T-helper 2 cell treated with Interferon-gamma antibody and Interleukin-4, amounts not matched to agents 5 μg/mL and 100 μg/mL, for 36 hours (primary cell): ENCODE results near the gene ZNF275.

Experiments used
- DNase-seq: peaks from one replicate; pipeline ENCODE4 v3.0.0; 2021; ENCODE audit warnings: low spot score
- H3K27ac Mint-ChIP-seq: one replicate; pipeline ENCODE4 v1.8.0; 2021; ENCODE audit warnings: mild to moderate bottlenecking, mixed read lengths
- H3K27me3 Mint-ChIP-seq: one replicate; pipeline ENCODE4 v1.8.0; 2021; ENCODE audit warnings: low read depth, mixed read lengths
- H3K36me3 Mint-ChIP-seq: one replicate; pipeline ENCODE4 v1.8.0; 2021; ENCODE audit warnings: low read depth, mixed read lengths
- H3K4me1 Mint-ChIP-seq: one replicate; pipeline ENCODE4 v1.8.0; 2021; ENCODE audit warnings: low read depth, mixed read lengths
- H3K4me3 Mint-ChIP-seq: one replicate; pipeline ENCODE4 v1.8.0; 2022; ENCODE audit warnings: mild to moderate bottlenecking, moderate library complexity, mixed read lengths
- H3K9me3 Mint-ChIP-seq: one replicate; pipeline ENCODE4 v1.8.0; 2021; ENCODE audit warnings: mixed read lengths

ZNF275 gene

GRCh38 chrX:153396320-153397195, 62.6 kb downstream of the ZNF275 start:
- Mint-ChIP-seq H3K27me3 (no peaks in the 10 kb centered on the region), H3K27ac (peak overlapping the region; percentile 49), H3K4me3 (no peak overlapping the region), H3K4me1 (peaks cover 18% of the 10 kb centered on the region), H3K9me3 (no peaks in the 10 kb centered on the region), H3K36me3 (no peaks in the 10 kb centered on the region)
- DNase-seq: no peak

GRCh38 chrX:153397256-153397960, 63.5 kb downstream of the ZNF275 start:
- no peak for DNase-seq
- no peak overlapping the region for H3K4me3 Mint-ChIP-seq
- H3K27ac Mint-ChIP-seq: no peak overlapping the region
- no peaks in the 10 kb centered on the region for H3K9me3 Mint-ChIP-seq
- H3K4me1 Mint-ChIP-seq: peaks cover 18% of the 10 kb centered on the region
- no peaks in the 10 kb centered on the region for H3K36me3 Mint-ChIP-seq
- H3K27me3 Mint-ChIP-seq: no peaks in the 10 kb centered on the region

DNA sequence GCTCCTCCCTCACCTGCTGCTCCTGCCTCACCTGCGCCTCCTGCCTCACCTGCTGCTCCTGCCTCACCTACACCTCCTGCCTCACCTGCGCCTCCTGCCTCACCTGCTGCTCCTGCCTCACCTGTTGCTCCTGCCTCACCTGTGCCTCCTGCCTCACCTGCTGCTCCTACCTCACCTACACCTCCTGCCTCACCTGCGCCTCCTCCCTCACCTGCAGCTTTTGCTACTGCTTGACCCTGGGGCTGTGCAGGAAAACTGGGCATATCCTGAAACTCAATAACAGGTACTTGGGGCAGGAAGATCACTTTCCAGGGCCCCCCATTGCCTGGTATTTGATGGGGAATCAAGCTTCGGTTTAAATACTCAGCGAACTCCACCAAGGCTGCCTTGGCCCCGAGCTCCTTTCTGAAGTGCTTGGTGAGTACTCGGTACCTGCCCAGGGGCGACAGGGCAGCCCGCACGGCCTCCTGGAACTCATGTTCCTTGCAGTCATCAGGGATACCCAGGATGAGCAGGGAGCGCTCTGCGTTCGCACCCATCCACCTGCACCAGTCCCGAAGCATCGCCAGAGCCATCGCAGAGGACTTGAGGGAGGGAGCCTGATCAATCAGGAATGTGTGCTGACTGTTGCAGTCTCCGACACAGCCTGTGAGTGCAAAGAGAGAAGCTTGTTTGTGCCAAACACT, 64.5 kb downstream of the ZNF275 start:
- H3K4me1 Mint-ChIP-seq: peaks cover 18% of the 10 kb centered on the region
- H3K36me3 Mint-ChIP-seq: no peaks in the 10 kb centered on the region
- H3K27me3 Mint-ChIP-seq: peaks cover 6% of the 10 kb centered on the region
- H3K9me3 Mint-ChIP-seq: no peaks in the 10 kb centered on the region
- no peak overlapping the region for H3K4me3 Mint-ChIP-seq
- H3K27ac Mint-ChIP-seq: no peak overlapping the region
- DNase-seq: no peak

- no peak overlapping the region for H3K4me3 Mint-ChIP-seq
- peaks cover 8% of the 10 kb centered on the region for H3K27me3 Mint-ChIP-seq
- no peaks in the 10 kb centered on the region for H3K9me3 Mint-ChIP-seq
- H3K27ac Mint-ChIP-seq: no peak overlapping the region
- peak; percentile 31 for DNase-seq
- peaks cover 2% of the 10 kb centered on the region for H3K4me1 Mint-ChIP-seq
- H3K36me3 Mint-ChIP-seq: no peaks in the 10 kb centered on the region
Observed at GRCh38 chrX:153400146-153401132, 66.5 kb downstream of the ZNF275 start.

GRCh38 chrX:153401133-153401764, 67.3 kb downstream of the ZNF275 start, which contains the start of gene PNMA6E:
Gene PNMA6E (minus strand): TSS chrX:153401350. CDS start chrX:153398849, 2,501 bp downstream.
- no peak within 1 kb of the TSS for H3K4me3 Mint-ChIP-seq
- no peak for DNase-seq
- H3K4me1 Mint-ChIP-seq: no peaks in the 10 kb centered on the region
- H3K36me3 Mint-ChIP-seq: no peaks in the 10 kb centered on the region
- H3K9me3 Mint-ChIP-seq: no peaks in the 10 kb centered on the region
- H3K27me3 Mint-ChIP-seq: peaks cover 8% of the 10 kb centered on the region
- H3K27ac Mint-ChIP-seq: no peak within 1 kb of the TSS
